WERI-Rb-1 (cell line): ENCODE measurements around the gene CEP290.
"Not testable (repeated sequence)": the region's sequence is repeated elsewhere in the genome, so short reads cannot be mapped to it uniquely, and the experiment has no call there.

Experiments used
- DNase-seq: peaks from one replicate; pipeline ENCODE4 v3.0.0-alpha.2; 2020
- H3K27ac ChIP-seq: fragments of 250-450 bp; sonication (Bioruptor Pico); 2 replicates; pipeline ENCODE4 v1.5.1; 2020; ENCODE audit warnings: mild to moderate bottlenecking, moderate library complexity
- H3K27me3 ChIP-seq: fragments of 250-450 bp; sonication (Bioruptor Pico); 2 replicates; pipeline ENCODE4 v1.5.1; 2021; ENCODE audit warnings: mild to moderate bottlenecking, low read depth, moderate library complexity; ENCODE audit not compliant: insufficient read depth, severe bottlenecking
- H3K36me3 ChIP-seq: fragments of 250-450 bp; sonication (Bioruptor Pico); 2 replicates; pipeline ENCODE4 v1.5.1; 2020; ENCODE audit warnings: mild to moderate bottlenecking, moderate library complexity
- H3K4me3 ChIP-seq: 2 replicates; pipeline ENCODE4 v1.5.1; 2011; ENCODE audit warnings: low read depth, mild to moderate bottlenecking, control low read depth, low read length
- H3K9me3 ChIP-seq: fragments of 250-450 bp; sonication (Bioruptor Pico); 2 replicates; pipeline ENCODE4 v1.5.1; 2021; ENCODE audit warnings: mild to moderate bottlenecking, moderate library complexity; ENCODE audit not compliant: severe bottlenecking
- TF ChIP-seq, protein P1 (sequence below): IDR thresholded peaks from 2 replicates; pipeline ENCODE4 v1.5.1; 2011; ENCODE audit warnings: low read depth, mild to moderate bottlenecking, control low read depth, inconsistent platforms, low read length

Gene CEP290

DNA sequence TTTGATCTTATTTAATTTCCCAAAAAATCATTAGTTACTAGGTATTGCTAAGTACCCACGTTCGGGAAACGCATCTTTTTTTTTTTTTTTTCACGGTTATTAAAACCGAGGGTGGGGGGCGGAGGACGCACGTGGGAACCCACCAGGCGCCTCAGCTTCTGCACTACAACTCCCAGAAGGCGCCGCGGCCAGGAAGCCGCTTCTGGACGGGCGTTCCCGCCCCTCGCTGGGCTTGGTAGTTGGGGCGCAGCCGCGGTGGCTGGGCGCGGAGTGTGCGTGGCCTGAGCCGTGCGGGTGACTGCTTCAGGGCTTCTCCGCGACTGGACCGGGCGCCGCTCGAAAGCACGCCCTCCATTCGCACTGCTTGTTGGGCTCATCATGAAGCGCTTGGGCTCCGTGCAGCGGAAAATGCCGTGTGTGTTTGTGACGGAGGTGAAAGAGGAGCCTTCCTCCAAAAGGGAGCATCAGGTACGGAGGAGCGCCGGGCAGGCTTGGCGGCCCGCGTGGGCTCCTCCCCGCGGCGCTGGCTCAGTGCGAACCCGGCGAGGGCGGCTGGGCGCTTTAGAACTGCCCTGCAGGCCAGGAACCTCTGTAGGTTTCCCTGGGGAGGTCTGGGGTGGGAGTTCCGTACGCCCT, 106.5 kb downstream of the CEP290 start:
- peak; percentile 91 for DNase-seq
- H3K27ac ChIP-seq = peak overlapping the region; percentile 83
- H3K27me3 ChIP-seq = no peaks in the 10 kb centered on the region
- TF ChIP-seq, protein P1, sequence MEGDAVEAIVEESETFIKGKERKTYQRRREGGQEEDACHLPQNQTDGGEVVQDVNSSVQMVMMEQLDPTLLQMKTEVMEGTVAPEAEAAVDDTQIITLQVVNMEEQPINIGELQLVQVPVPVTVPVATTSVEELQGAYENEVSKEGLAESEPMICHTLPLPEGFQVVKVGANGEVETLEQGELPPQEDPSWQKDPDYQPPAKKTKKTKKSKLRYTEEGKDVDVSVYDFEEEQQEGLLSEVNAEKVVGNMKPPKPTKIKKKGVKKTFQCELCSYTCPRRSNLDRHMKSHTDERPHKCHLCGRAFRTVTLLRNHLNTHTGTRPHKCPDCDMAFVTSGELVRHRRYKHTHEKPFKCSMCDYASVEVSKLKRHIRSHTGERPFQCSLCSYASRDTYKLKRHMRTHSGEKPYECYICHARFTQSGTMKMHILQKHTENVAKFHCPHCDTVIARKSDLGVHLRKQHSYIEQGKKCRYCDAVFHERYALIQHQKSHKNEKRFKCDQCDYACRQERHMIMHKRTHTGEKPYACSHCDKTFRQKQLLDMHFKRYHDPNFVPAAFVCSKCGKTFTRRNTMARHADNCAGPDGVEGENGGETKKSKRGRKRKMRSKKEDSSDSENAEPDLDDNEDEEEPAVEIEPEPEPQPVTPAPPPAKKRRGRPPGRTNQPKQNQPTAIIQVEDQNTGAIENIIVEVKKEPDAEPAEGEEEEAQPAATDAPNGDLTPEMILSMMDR = no peak
- peaks cover 9% of the 10 kb centered on the region for H3K36me3 ChIP-seq
- H3K9me3 ChIP-seq = no peaks in the 10 kb centered on the region
- peak overlapping the region; percentile 73 for H3K4me3 ChIP-seq

DNA sequence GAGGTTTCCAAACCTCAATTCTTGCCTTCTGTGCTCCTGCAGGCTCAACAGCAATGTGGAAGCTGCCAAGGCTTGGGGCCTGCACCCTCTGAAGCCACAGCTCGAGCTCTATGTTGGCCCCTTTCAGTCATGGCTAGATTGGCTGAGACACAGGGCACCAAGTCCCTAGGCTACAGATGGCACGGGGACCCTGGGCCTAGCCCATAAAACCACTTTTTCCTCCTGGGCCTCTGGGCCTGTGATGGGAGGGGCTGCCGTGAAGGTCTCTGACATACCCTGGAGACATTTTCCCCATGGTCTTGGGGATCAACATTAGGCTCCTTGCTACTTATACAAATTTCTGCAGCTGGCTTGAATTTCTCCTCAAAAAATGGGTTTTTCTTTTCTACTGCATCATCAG, 110.7 kb downstream of the CEP290 start:
- not testable (repeated sequence) for H3K36me3 ChIP-seq, DNase-seq, H3K27ac ChIP-seq, H3K9me3 ChIP-seq, H3K27me3 ChIP-seq, H3K4me3 ChIP-seq

DNA sequence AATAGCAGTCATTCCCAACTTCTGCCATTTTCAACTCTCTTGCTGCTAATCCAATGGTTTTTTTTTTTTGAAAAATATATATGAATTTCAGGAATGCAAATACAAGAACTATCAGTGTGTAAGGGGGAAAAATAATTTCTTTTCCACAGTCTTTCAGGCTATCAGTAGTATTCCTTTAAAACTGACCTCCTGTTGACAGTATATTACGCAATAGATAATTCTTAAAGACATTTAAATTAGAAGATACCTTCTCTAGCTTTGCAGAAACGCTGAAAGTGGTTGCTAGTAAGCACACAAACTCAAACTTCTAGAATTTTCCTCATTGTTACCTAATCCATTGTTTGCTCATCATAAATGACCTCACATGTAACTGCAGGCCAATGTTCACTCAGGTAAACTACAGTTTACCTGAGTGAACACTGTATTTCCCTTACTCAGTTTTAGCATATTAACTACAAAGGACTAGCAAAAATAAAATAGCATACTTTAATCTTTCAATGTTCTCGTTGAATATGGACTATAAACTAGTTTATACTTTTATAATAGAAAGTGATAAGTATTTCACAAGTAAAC, 112.7 kb downstream of the CEP290 start, which contains the start of gene C12orf50:
Gene C12orf50 (minus strand): TSS at position 309 of the 573 bp plus-strand sequence. CDS start 2,439 bp downstream, outside the sequence.
- DNase-seq = no peak
- Histone ChIP-seq H3K27ac (no peak within 1 kb of the TSS), H3K9me3 (no peaks in the 10 kb centered on the region), H3K27me3 (no peaks in the 10 kb centered on the region), H3K36me3 (no peaks in the 10 kb centered on the region), H3K4me3 (no peak within 1 kb of the TSS)
- TF ChIP-seq, protein P1 = no peak

DNA sequence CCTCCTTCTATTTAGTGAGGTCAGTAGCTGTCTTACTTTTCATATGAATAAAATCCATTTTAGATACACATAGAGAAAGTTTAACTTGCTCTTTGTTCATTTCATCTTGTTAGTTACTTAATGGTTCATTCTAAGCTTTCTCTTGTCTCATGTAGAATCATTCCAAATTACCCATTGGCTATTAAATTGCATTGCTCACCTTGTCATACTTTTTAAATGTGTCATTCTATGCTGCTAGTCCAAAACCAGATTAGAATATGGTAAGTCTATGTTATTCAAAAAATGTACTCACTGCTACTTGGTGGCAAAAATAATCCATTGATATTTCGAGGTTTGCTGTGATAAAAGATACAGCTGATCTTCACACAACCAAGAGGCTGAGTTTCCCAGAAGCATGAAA, 115.7 kb downstream of the CEP290 start:
- Histone ChIP-seq H3K27me3 (no peaks in the 10 kb centered on the region), H3K4me3 (no peak overlapping the region), H3K9me3 (no peaks in the 10 kb centered on the region), H3K27ac (no peak overlapping the region), H3K36me3 (no peaks in the 10 kb centered on the region)
- TF ChIP-seq, protein P1 = no peak
- DNase-seq = no peak

DNA sequence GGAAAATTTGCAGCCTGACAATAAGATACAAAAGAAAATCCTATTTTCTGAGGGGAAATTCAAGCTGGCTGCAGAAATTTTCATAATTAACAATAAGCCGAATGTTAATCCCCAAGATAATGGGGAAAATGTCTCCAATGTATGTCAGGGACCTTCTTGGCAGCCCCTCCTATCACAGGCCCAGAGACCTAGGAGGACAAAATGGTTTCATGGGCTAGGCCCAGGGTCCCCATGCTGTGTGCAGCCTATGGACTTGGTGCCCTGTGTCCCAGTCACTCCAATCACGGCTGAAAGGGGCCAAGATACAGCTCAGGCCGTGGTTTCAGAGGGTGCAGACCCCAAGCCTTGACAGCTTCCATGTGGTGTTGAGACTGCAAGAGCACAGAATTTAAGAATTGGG, 123.9 kb downstream of the CEP290 start:
- TF ChIP-seq, protein P1 = no peak
- Histone ChIP-seq H3K27ac (no peak overlapping the region), H3K4me3 (no peak overlapping the region), H3K9me3 (peaks cover 7% of the 10 kb centered on the region), H3K36me3 (no peaks in the 10 kb centered on the region), H3K27me3 (no peaks in the 10 kb centered on the region)
- no peak for DNase-seq

DNA sequence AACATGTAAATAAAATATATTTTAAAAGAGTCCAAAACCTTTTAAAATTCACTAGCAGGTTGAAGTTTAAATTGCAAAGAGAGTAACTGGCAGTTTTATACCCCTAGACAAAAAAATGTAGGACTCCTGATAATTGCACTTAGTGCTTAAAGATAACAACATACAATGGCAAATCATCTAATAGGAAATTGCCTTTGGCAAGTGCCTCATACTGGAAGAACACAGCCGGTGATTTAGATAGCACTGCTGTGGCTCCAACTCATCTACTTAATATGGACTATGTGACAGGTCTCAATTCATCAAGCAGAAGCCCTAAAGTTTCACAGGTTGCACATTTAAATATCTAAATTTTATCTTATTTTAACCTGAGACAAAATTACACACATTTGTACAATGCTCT, 126.1 kb downstream of the CEP290 start:
- TF ChIP-seq, protein P1 = no peak
- peaks cover 7% of the 10 kb centered on the region for H3K9me3 ChIP-seq
- no peaks in the 10 kb centered on the region for H3K27me3 ChIP-seq
- no peak for DNase-seq
- H3K27ac ChIP-seq = no peak overlapping the region
- H3K4me3 ChIP-seq = no peak overlapping the region
- no peaks in the 10 kb centered on the region for H3K36me3 ChIP-seq
